Neural cell (in vitro differentiated cells): ENCODE data around the gene F7. TPM values are rescaled to one million over a fixed set of nuclear protein-coding genes. Genes with fewer than 3 reads are reported as not detected.

Experiments used
- H2AFZ ChIP-seq: fragments of 200-600, 300-800 bp; sonication (generic), shearing (Covaris generic); 2 replicates; pipeline ENCODE4 v1.6.0; 2014; ENCODE audit warnings: low read depth, mild to moderate bottlenecking, antibody characterized with exemption, low read length, moderate library complexity
- H3F3A ChIP-seq: fragments of 200-600 bp; shearing (Covaris generic); 2 replicates; pipeline ENCODE4 v1.6.1; 2016; ENCODE audit warnings: mild to moderate bottlenecking, moderate library complexity, mixed read lengths, antibody characterized with exemption, low read length; ENCODE audit not compliant: insufficient read depth, poor library complexity, severe bottlenecking
- H3K27ac ChIP-seq: fragments of 200-600, 300-800 bp; sonication (generic), shearing (Covaris generic); 2 replicates; pipeline ENCODE4 v1.5.1; 2014; ENCODE audit warnings: mild to moderate bottlenecking, low read length, moderate library complexity
- H3K27me3 ChIP-seq: fragments of 300-800, 200-600 bp; sonication (generic), shearing (Covaris generic); 2 replicates; pipeline ENCODE4 v1.6.0; 2014; ENCODE audit warnings: mild to moderate bottlenecking, low read depth, low read length, moderate library complexity; ENCODE audit not compliant: insufficient read depth
- H3K36me3 ChIP-seq: fragments of 300-800, 200-600 bp; sonication (generic), shearing (Covaris generic); 2 replicates; pipeline ENCODE4 v1.5.1; 2014; ENCODE audit warnings: mild to moderate bottlenecking, antibody characterized with exemption, low read length, moderate library complexity; ENCODE audit not compliant: insufficient read depth
- H3K4me2 ChIP-seq: fragments of 300-800, 200-600 bp; sonication (generic), shearing (Covaris generic); 2 replicates; pipeline ENCODE4 v1.6.0; 2014; ENCODE audit warnings: mild to moderate bottlenecking, low read length
- H3K4me3 ChIP-seq: fragments of 300-800, 200-600 bp; sonication (generic), shearing (Covaris generic); 2 replicates; pipeline ENCODE4 v1.5.1; 2014; ENCODE audit warnings: mild to moderate bottlenecking, low read length, moderate library complexity
- H3K79me2 ChIP-seq: fragments of 200-600 bp; shearing (Covaris generic); replicated peaks from 2 replicates; pipeline ENCODE4 v1.6.0; 2014; ENCODE audit warnings: mild to moderate bottlenecking, low read length, moderate library complexity; ENCODE audit not compliant: insufficient read depth
- H3K9ac ChIP-seq: fragments of 300-800, 200-600 bp; sonication (generic), shearing (Covaris generic); 2 replicates; pipeline ENCODE4 v1.6.1; 2016; ENCODE audit warnings: mild to moderate bottlenecking, low read length, mixed read lengths
- H3K9me2 ChIP-seq: fragments of 200-600 bp; shearing (Covaris generic); 2 replicates; pipeline ENCODE4 v1.6.1; 2016; ENCODE audit warnings: mild to moderate bottlenecking, low read length, mixed read lengths; ENCODE audit not compliant: insufficient read depth
- H3K9me3 ChIP-seq: fragments of 200-600, 300-800 bp; sonication (generic), shearing (Covaris generic); 2 replicates; pipeline ENCODE4 v1.6.1; 2016; ENCODE audit warnings: mild to moderate bottlenecking, mixed run types, low read length, moderate library complexity, mixed read lengths
- H4K20me1 ChIP-seq: fragments of 200-600 bp; shearing (Covaris generic); 2 replicates; pipeline ENCODE4 v1.6.1; 2016; ENCODE audit warnings: mild to moderate bottlenecking, mixed run types; ENCODE audit not compliant: insufficient read depth
- EP300 ChIP-seq: fragments of 450-650 bp; conservative IDR thresholded peaks from 2 replicates; pipeline ENCODE4 v1.6.1; 2014; ENCODE audit warnings: antibody characterized with exemption, mild to moderate bottlenecking, moderate library complexity; ENCODE audit not compliant: poor library complexity, severe bottlenecking
- EZH2 ChIP-seq: fragments of 200-600, 300-800 bp; shearing (Covaris generic), sonication (generic); IDR thresholded peaks from 2 replicates; pipeline ENCODE4 v1.6.1; 2014; ENCODE audit warnings: antibody characterized with exemption, low read length, borderline replicate concordance, mild to moderate bottlenecking; ENCODE audit not compliant: insufficient read depth, poor library complexity, severe bottlenecking
- MXI1 ChIP-seq: fragments of 450-650 bp; conservative IDR thresholded peaks from 2 replicates; pipeline ENCODE4 v1.6.1; 2014; ENCODE audit warnings: antibody characterized with exemption, mild to moderate bottlenecking; ENCODE audit not compliant: poor library complexity, severe bottlenecking
- POLR2AphosphoS5 ChIP-seq: IDR thresholded peaks from 2 replicates; pipeline ENCODE4 v1.6.1; 2012
- RAD21 ChIP-seq: fragments of 450-650 bp; conservative IDR thresholded peaks from 2 replicates; pipeline ENCODE4 v1.6.1; 2014; ENCODE audit warnings: antibody characterized with exemption, mild to moderate bottlenecking, moderate library complexity
- SMC3 ChIP-seq: fragments of 450-650 bp; conservative IDR thresholded peaks from 2 replicates; pipeline ENCODE4 v1.6.1; 2014; ENCODE audit warnings: antibody characterized with exemption, mild to moderate bottlenecking, moderate library complexity; ENCODE audit not compliant: poor library complexity
- TAF1 ChIP-seq: IDR thresholded peaks from 2 replicates; pipeline ENCODE4 v1.6.1; 2012; ENCODE audit warnings: low read depth
- polyA plus RNA-seq: library from polyadenylated mRNA; depleted of rRNA; stranded (reverse); fragments of >200 nt; gene quantifications from 2 replicates; pipeline ENCODE4 v1.2.3, GENCODE V29; 2014
- TF ChIP-seq, protein P1 (sequence below): IDR thresholded peaks from 2 replicates; pipeline ENCODE4 v1.6.1; 2012; ENCODE audit warnings: borderline replicate concordance
- TF ChIP-seq, protein P2 (sequence below): fragments of 450-650 bp; IDR thresholded peaks from 2 replicates; pipeline ENCODE4 v1.5.1; 2014; ENCODE audit warnings: antibody characterized with exemption, mild to moderate bottlenecking, moderate library complexity; ENCODE audit not compliant: poor library complexity, severe bottlenecking

The F7 gene
- polyA plus RNA-seq, 1 donor from 2014 or later, result 0.32 TPM

DNA sequence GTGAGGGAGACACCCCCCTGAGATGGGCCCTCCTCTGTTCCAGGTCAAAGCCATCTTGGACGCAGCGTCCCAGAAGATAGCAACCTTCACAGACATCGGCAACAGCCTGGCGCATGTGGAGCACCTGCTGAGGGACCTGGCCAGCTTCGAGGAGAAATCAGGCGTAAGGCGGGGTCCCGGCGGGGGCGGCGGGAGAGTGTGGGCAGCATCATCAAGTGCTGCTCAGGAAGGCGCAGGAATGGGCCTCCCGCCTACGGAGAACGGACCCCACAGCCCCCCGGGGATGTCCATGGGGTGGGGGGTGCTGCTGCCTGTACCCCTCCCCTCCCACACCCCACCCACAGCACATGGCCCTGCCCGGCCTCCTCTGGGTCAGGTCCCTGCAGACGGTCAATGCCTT lies 31.2 kb upstream of the F7 start:
- H3K36me3 ChIP-seq, result peaks cover 5% of the 10 kb centered on the region
- H3K27ac ChIP-seq, result no peak overlapping the region

DNA sequence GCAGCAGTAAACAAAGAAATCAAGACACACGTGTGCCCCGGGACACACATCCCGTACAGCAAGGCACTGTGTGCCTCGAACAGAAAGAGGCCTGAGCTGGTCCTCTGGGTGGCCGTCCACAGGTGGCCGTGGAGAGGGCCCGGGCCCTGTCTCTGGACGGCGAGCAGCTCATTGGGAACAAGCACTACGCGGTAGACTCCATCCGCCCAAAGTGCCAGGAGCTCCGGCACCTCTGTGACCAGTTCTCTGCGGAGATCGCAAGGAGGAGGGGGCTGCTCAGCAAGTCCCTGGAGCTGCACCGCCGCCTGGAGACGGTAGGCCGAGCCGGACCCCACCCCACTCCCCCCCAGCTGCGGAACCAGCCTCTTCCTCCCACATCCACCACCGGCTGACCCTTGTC lies 30.7 kb upstream of the F7 start:
- Histone ChIP-seq H2AFZ (no peak overlapping the region), H3K4me3 (no peak overlapping the region), H3K4me2 (no peak overlapping the region), H3K9ac (no peak overlapping the region), H4K20me1 (no peaks in the 10 kb centered on the region), H3K27me3 (no peaks in the 10 kb centered on the region), H3K79me2 (no peaks in the 10 kb centered on the region), H3K27ac (no peak overlapping the region), H3F3A (no peaks in the 10 kb centered on the region), H3K9me3 (no peaks in the 10 kb centered on the region), H3K9me2 (no peaks in the 10 kb centered on the region), H3K36me3 (peaks cover 5% of the 10 kb centered on the region)
- TF ChIP-seq TAF1 (no peak), SMC3 (no peak), EZH2 (no peak), MXI1 (no peak), POLR2AphosphoS5 (no peak), RAD21 (no peak), EP300 (no peak)
- TF ChIP-seq, protein P1, sequence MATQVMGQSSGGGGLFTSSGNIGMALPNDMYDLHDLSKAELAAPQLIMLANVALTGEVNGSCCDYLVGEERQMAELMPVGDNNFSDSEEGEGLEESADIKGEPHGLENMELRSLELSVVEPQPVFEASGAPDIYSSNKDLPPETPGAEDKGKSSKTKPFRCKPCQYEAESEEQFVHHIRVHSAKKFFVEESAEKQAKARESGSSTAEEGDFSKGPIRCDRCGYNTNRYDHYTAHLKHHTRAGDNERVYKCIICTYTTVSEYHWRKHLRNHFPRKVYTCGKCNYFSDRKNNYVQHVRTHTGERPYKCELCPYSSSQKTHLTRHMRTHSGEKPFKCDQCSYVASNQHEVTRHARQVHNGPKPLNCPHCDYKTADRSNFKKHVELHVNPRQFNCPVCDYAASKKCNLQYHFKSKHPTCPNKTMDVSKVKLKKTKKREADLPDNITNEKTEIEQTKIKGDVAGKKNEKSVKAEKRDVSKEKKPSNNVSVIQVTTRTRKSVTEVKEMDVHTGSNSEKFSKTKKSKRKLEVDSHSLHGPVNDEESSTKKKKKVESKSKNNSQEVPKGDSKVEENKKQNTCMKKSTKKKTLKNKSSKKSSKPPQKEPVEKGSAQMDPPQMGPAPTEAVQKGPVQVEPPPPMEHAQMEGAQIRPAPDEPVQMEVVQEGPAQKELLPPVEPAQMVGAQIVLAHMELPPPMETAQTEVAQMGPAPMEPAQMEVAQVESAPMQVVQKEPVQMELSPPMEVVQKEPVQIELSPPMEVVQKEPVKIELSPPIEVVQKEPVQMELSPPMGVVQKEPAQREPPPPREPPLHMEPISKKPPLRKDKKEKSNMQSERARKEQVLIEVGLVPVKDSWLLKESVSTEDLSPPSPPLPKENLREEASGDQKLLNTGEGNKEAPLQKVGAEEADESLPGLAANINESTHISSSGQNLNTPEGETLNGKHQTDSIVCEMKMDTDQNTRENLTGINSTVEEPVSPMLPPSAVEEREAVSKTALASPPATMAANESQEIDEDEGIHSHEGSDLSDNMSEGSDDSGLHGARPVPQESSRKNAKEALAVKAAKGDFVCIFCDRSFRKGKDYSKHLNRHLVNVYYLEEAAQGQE, result no peak
- TF ChIP-seq, protein P2, sequence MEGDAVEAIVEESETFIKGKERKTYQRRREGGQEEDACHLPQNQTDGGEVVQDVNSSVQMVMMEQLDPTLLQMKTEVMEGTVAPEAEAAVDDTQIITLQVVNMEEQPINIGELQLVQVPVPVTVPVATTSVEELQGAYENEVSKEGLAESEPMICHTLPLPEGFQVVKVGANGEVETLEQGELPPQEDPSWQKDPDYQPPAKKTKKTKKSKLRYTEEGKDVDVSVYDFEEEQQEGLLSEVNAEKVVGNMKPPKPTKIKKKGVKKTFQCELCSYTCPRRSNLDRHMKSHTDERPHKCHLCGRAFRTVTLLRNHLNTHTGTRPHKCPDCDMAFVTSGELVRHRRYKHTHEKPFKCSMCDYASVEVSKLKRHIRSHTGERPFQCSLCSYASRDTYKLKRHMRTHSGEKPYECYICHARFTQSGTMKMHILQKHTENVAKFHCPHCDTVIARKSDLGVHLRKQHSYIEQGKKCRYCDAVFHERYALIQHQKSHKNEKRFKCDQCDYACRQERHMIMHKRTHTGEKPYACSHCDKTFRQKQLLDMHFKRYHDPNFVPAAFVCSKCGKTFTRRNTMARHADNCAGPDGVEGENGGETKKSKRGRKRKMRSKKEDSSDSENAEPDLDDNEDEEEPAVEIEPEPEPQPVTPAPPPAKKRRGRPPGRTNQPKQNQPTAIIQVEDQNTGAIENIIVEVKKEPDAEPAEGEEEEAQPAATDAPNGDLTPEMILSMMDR, result no peak

More for the DNA sequence above, 31.2 kb upstream of the F7 start:
- no peaks in the 10 kb centered on the region for H4K20me1 ChIP-seq
- no peak overlapping the region for H3K4me2 ChIP-seq
- H3K9me2 ChIP-seq, result no peaks in the 10 kb centered on the region
- H3K4me3 ChIP-seq, result no peak overlapping the region
- TF ChIP-seq MXI1 (no peak), EZH2 (no peak), SMC3 (no peak), EP300 (no peak), POLR2AphosphoS5 (no peak), RAD21 (no peak), TAF1 (no peak)
- TF ChIP-seq, protein P2, result no peak
- TF ChIP-seq, protein P1, result no peak
- H3K9me3 ChIP-seq, result no peaks in the 10 kb centered on the region
- no peaks in the 10 kb centered on the region for H3K79me2 ChIP-seq
- H3K9ac ChIP-seq, result no peak overlapping the region
- H3F3A ChIP-seq, result no peaks in the 10 kb centered on the region
- no peak overlapping the region for H2AFZ ChIP-seq
- no peaks in the 10 kb centered on the region for H3K27me3 ChIP-seq
